Measurements from ENCODE around the gene CHAT.

- TF ChIP-seq PPARA (CRISPR knock-in tag; IDR thresholded peaks at IDR 0.05; ENCODE audit: borderline replicate concordance) (no peak), ZC3H10 (CRISPR knock-in tag; IDR thresholded peaks at IDR 0.05) (no peak), PATZ1 (CRISPR knock-in tag; IDR thresholded peaks at IDR 0.05; ENCODE audit: borderline replicate concordance) (no peak), ZFP3 (CRISPR knock-in tag; IDR thresholded peaks at IDR 0.05) (no peak), ZNF70 (CRISPR knock-in tag; IDR thresholded peaks at IDR 0.05) (no peak), CSRNP3 (CRISPR knock-in tag; IDR thresholded peaks at IDR 0.05) (no peak), TCF4 (CRISPR knock-in tag; IDR thresholded peaks at IDR 0.05; ENCODE audit: borderline replicate concordance) (no peak), GLIS3 (CRISPR knock-in tag; IDR thresholded peaks at IDR 0.05) (no peak), ZNF565 (CRISPR knock-in tag; conservative IDR thresholded peaks at IDR 0.05; ENCODE audit: low read depth) (no peak)
These were observed 40.3 kb downstream of the CHAT start for GRCh38 chr10:49654036-49654693.

All from SK-N-SH treated with all-trans-retinoic acid at 6 μM for 48 hours (cell line).